Esophagus squamous epithelium (tissue), 5 donors: ENCODE measurements around the gene MSRB1. TPM values are rescaled to one million over a fixed set of nuclear protein-coding genes. Genes with fewer than 3 reads are reported as not detected.

Experiments
- DNase-seq: peaks from one replicate; lab custom pipeline; 2025; lab: John Stamatoyannopoulos, UW
- H3K27ac ChIP-seq, 4 donors: fragments of 200-600 bp; sonication (generic); one replicate each; pipeline ENCODE4 v1.5.1; 2016 to 2019; ENCODE audit warnings: mild to moderate bottlenecking in 1 of 4
- H3K27me3 ChIP-seq, 4 donors: fragments of 200-600 bp; sonication (generic); 1 replicate in 3 of 4; 2 replicates in 1 of 4; pipeline versions ENCODE4 v1.5.1 to v1.6.0; 2017 to 2021; ENCODE audit warnings: antibody characterized with exemption in 1 of 4
- H3K36me3 ChIP-seq, 3 donors: fragments of 200-600 bp; sonication (generic); one replicate each; pipeline ENCODE4 v1.5.1; 2016 to 2019
- H3K4me1 ChIP-seq, 3 donors: fragments of 200-600 bp; sonication (generic); one replicate each; pipeline ENCODE4 v1.5.1; 2017 to 2019
- H3K4me3 ChIP-seq, 4 donors: fragments of 200-600 bp; sonication (generic); 1 replicate in 3 of 4; 2 replicates in 1 of 4; pipeline ENCODE4 v1.5.1; 2016 to 2019; ENCODE audit warnings: mild to moderate bottlenecking in 2 of 4, moderate library complexity in 1 of 4
- H3K9me3 ChIP-seq, 3 donors: fragments of 200-600 bp; sonication (generic); one replicate each; pipeline ENCODE4 v1.5.1; 2016 to 2019
- POLR2A ChIP-seq, 4 donors: fragments of 450-650 bp; IDR thresholded peaks; one replicate each; pipeline ENCODE4 v1.6.1; 2017; ENCODE audit warnings: antibody characterized with exemption in 4 of 4, mild to moderate bottlenecking in 4 of 4, moderate library complexity in 3 of 4
- WGBS, 2 donors: methylation state at CpG; one replicate each; pipeline ENCODE4 v1.1.5; 2018; 5-methylcytosine and 5-hydroxymethylcytosine counted together
- intact Hi-C: fragments of 100-400 bp; cut with DNase I; formaldehyde crosslinking; loops from one replicate; pipeline ENCODE4 v1.15.0; 2022
- total RNA-seq, 4 donors: library from RNA; depleted of rRNA; stranded (reverse); fragments of >200 nt; gene quantifications; one replicate each; pipeline ENCODE4 v1.1.0, GENCODE V29; 2016
- TF ChIP-seq, protein P1 (sequence below), 6 experiments: fragments of 450-650 bp in 4 of 6; fragments of 200-600 bp in 2 of 6; sonication (generic) in 2 of 6; IDR thresholded peaks; one replicate each; pipeline ENCODE4 v1.5.1; 2016 to 2019; ENCODE audit warnings: antibody characterized with exemption in 6 of 6, mild to moderate bottlenecking in 4 of 6, moderate library complexity in 4 of 6
- donor health status: DM: yes; HTN: yes; CAD: no.

MSRB1 gene
- total RNA-seq, 4 donors from 2014 or later: 20.1 to 36.4 (median 21.0) TPM

DNA sequence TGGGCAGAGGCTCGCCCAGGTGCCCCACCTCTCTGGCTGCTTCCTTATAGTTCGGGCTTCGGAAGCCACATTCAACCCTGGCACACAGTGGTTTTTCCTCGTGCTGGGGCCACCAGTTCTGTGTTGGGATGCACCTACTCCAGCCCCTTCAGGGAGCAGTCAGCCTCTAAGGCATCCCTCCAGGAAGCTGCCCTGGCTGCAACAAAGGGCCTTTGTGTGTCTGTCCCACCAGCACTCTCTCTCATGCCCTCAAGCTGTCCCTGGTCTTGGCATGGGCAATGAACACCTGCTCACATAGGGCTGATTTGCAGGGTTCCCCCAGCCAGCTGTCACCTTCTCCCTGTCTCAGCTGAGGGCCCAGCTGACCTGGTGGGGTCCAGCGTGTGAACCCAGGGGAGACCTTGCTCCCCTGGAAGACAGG is 39.0 kb upstream of the MSRB1 start:
- peaks cover 0 to 66% (median 13%) of the 10 kb centered on the region in 4 donors for H3K27me3 ChIP-seq
- H3K4me1 ChIP-seq: peaks cover 41 to 91% (median 43%) of the 10 kb centered on the region in 3 donors
- 34 to 50% methylated on average over 2 of the region's 5 CpGs for WGBS, 2 donors
- DNase-seq: no peak
- intact Hi-C loops: no loop called here
- H3K27ac ChIP-seq: peak overlapping the region in 1 of 4 donors; percentile 30
- H3K9me3 ChIP-seq: no peaks in the 10 kb centered on the region
- H3K4me3 ChIP-seq: no peak overlapping the region
- TF ChIP-seq, protein P1, sequence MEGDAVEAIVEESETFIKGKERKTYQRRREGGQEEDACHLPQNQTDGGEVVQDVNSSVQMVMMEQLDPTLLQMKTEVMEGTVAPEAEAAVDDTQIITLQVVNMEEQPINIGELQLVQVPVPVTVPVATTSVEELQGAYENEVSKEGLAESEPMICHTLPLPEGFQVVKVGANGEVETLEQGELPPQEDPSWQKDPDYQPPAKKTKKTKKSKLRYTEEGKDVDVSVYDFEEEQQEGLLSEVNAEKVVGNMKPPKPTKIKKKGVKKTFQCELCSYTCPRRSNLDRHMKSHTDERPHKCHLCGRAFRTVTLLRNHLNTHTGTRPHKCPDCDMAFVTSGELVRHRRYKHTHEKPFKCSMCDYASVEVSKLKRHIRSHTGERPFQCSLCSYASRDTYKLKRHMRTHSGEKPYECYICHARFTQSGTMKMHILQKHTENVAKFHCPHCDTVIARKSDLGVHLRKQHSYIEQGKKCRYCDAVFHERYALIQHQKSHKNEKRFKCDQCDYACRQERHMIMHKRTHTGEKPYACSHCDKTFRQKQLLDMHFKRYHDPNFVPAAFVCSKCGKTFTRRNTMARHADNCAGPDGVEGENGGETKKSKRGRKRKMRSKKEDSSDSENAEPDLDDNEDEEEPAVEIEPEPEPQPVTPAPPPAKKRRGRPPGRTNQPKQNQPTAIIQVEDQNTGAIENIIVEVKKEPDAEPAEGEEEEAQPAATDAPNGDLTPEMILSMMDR (IDR thresholded peaks at IDR 0.05): no peak
- TF ChIP-seq POLR2A (IDR thresholded peaks at IDR 0.05): no peak
- H3K36me3 ChIP-seq: peaks cover 15 to 35% (median 18%) of the 10 kb centered on the region in 3 donors

- Histone ChIP-seq H3K27ac (peak within 1 kb of the TSS in 2 of 4 donors; percentile 30 to 82), H3K9me3 (no peaks in the 10 kb centered on the region), H3K36me3 (peaks cover 21 to 35% (median 24%) of the 10 kb centered on the region in 3 donors), H3K4me3 (peak within 1 kb of the TSS in 3 of 4 donors; percentile 36 to 50 (median 50)), H3K4me1 (peaks cover 41 to 91% (median 43%) of the 10 kb centered on the region in 3 donors), H3K27me3 (peaks cover 0 to 72% (median 13%) of the 10 kb centered on the region in 4 donors)
- TF ChIP-seq POLR2A (IDR thresholded peaks at IDR 0.05): no peak
- TF ChIP-seq, protein P1 (IDR thresholded peaks at IDR 0.05): no peak
- 24 to 33% methylated on average over 2 to 5 of the region's 6 CpGs for WGBS, 2 donors
- no peak for DNase-seq
- intact Hi-C loops: no loop called here
Measured at GRCh38 chr16:1981398-1981836, 38.4 kb upstream of the MSRB1 start, which contains the start of gene NOXO1. Gene NOXO1, minus strand, starts transcription at chr16:1981469. Its CDS starts 290 bp downstream, at chr16:1981179.

DNA sequence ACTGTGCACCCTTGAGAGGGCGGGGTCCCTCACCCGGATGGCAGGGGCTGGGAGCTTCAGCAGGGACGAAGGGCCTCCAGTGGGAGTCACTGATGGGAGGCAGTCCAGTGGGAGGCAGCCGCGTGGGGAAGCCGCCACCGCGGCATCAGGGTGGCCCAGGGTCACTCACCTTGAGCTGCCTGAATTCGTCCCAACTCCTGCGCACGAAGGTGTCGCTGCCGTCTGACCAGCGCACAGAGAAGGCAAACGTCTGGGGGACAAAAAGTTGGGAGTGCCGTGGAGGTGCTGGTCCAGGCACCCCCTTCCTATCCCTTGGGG is 37.7 kb upstream of the MSRB1 start:
- WGBS, 2 donors: 19% methylated on average over 14 of the region's 16 CpGs; no CpG with 5 or more reads in 1 of the 2 donors
- Histone ChIP-seq H3K4me1 (peaks cover 40 to 84% (median 41%) of the 10 kb centered on the region in 3 donors), H3K36me3 (peaks cover 25 to 35% (median 26%) of the 10 kb centered on the region in 3 donors), H3K27me3 (peaks cover 0 to 79% (median 13%) of the 10 kb centered on the region in 4 donors), H3K27ac (peak overlapping the region in 1 of 4 donors; percentile 1), H3K9me3 (no peaks in the 10 kb centered on the region), H3K4me3 (peak overlapping the region in 2 of 4 donors; percentile 50)
- no peak for DNase-seq
- TF ChIP-seq, protein P1 (IDR thresholded peaks at IDR 0.05): no peak
- intact Hi-C loops: no loop called here

GRCh38 chr16:1980030-1980769 is 37.2 kb upstream of the MSRB1 start:
- Histone ChIP-seq H3K36me3 (peaks cover 28 to 37% (median 31%) of the 10 kb centered on the region in 3 donors), H3K4me3 (peak overlapping the region; percentile 36 to 50 (median 44)), H3K4me1 (peaks cover 35 to 79% (median 36%) of the 10 kb centered on the region in 3 donors), H3K27me3 (peaks cover 0 to 84% (median 13%) of the 10 kb centered on the region in 4 donors), H3K9me3 (no peaks in the 10 kb centered on the region), H3K27ac (peak overlapping the region; percentile 52 to 83 (median 80))
- no peak for DNase-seq
- no peak for TF ChIP-seq POLR2A (IDR thresholded peaks at IDR 0.05)
- TF ChIP-seq, protein P1 (IDR thresholded peaks at IDR 0.05): no peak
- intact Hi-C loops: no loop called here
- 0 to 2% methylated on average over 9 to 21 of the region's 53 CpGs for WGBS, 2 donors
